Glutamatergic neuron (in vitro differentiated cells): Measurements from ENCODE around the gene MRFAP1. TPM values are rescaled to one million over a fixed set of nuclear protein-coding genes. Genes with fewer than 3 reads are reported as not detected.

ENCODE experiments used
- DNase-seq: peaks from one replicate; pipeline ENCODE4 v3.0.0; 2022
- H3K27ac Mint-ChIP-seq: one replicate; pipeline ENCODE4 v1.8.0; 2020; ENCODE audit warnings: mild to moderate bottlenecking, mixed read lengths, inconsistent platforms; ENCODE audit not compliant: unreplicated experiment
- H3K27me3 Mint-ChIP-seq: one replicate; pipeline ENCODE4 v1.8.0; 2020; ENCODE audit warnings: mild to moderate bottlenecking, moderate library complexity, mixed read lengths, inconsistent platforms; ENCODE audit not compliant: unreplicated experiment
- H3K36me3 Mint-ChIP-seq: one replicate; pipeline ENCODE4 v1.8.0; 2020; ENCODE audit warnings: mild to moderate bottlenecking, mixed read lengths, inconsistent platforms; ENCODE audit not compliant: unreplicated experiment
- H3K4me1 Mint-ChIP-seq: one replicate; pipeline ENCODE4 v1.8.0; 2020; ENCODE audit warnings: mild to moderate bottlenecking, low read depth, mixed read lengths, inconsistent platforms; ENCODE audit not compliant: unreplicated experiment
- H3K4me3 Mint-ChIP-seq: one replicate; pipeline ENCODE4 v1.8.0; 2020; ENCODE audit warnings: mild to moderate bottlenecking, mixed read lengths, inconsistent platforms; ENCODE audit not compliant: unreplicated experiment
- H3K9me3 Mint-ChIP-seq: one replicate; pipeline ENCODE4 v1.8.0; 2020; ENCODE audit warnings: mild to moderate bottlenecking, moderate library complexity, mixed read lengths, inconsistent platforms; ENCODE audit not compliant: unreplicated experiment
- total RNA-seq: library from RNA; stranded (reverse); fragmentation: NEBNext Ultra II Directional; extraction: Animal tissue kit (Norgen Biotek cat#: 25700); gene quantifications from one replicate; pipeline ENCODE4 v1.2.1, GENCODE V29; 2021; ENCODE audit not compliant: unreplicated experiment
- TF ChIP-seq, protein P1 (sequence below): fragments of 200-600 bp; sonication (generic); IDR thresholded peaks from one replicate; pipeline ENCODE4 v1.5.0; 2021; ENCODE audit not compliant: partially characterized antibody, unreplicated experiment

The MRFAP1 gene
- total RNA-seq, 1 donor from 2014 or later, result 226 TPM

DNA sequence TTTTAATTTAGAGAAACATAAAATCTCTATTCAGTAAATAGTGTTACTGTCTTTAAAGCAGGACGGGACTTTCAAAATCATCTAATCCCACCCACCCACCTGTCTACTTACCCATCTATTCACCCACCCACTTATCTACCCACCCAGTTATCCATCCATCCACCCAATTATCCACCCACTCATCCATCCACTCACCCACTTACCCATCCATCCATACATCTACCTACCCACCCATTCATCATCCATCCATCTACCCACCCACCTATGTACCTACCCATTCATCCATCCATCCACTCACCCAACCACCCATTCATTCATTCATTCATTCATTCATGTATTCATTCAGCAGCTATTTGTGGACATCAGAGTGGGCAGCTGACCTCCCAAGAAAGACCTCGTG, 34.9 kb upstream of the MRFAP1 start:
- Mint-ChIP-seq H3K4me3 (no peak overlapping the region), H3K4me1 (no peaks in the 10 kb centered on the region), H3K27ac (no peak overlapping the region), H3K27me3 (peaks cover 5% of the 10 kb centered on the region), H3K9me3 (peaks cover 5% of the 10 kb centered on the region), H3K36me3 (peaks cover 26% of the 10 kb centered on the region)
- TF ChIP-seq, protein P1, sequence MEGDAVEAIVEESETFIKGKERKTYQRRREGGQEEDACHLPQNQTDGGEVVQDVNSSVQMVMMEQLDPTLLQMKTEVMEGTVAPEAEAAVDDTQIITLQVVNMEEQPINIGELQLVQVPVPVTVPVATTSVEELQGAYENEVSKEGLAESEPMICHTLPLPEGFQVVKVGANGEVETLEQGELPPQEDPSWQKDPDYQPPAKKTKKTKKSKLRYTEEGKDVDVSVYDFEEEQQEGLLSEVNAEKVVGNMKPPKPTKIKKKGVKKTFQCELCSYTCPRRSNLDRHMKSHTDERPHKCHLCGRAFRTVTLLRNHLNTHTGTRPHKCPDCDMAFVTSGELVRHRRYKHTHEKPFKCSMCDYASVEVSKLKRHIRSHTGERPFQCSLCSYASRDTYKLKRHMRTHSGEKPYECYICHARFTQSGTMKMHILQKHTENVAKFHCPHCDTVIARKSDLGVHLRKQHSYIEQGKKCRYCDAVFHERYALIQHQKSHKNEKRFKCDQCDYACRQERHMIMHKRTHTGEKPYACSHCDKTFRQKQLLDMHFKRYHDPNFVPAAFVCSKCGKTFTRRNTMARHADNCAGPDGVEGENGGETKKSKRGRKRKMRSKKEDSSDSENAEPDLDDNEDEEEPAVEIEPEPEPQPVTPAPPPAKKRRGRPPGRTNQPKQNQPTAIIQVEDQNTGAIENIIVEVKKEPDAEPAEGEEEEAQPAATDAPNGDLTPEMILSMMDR, result no peak
- no peak for DNase-seq

DNA sequence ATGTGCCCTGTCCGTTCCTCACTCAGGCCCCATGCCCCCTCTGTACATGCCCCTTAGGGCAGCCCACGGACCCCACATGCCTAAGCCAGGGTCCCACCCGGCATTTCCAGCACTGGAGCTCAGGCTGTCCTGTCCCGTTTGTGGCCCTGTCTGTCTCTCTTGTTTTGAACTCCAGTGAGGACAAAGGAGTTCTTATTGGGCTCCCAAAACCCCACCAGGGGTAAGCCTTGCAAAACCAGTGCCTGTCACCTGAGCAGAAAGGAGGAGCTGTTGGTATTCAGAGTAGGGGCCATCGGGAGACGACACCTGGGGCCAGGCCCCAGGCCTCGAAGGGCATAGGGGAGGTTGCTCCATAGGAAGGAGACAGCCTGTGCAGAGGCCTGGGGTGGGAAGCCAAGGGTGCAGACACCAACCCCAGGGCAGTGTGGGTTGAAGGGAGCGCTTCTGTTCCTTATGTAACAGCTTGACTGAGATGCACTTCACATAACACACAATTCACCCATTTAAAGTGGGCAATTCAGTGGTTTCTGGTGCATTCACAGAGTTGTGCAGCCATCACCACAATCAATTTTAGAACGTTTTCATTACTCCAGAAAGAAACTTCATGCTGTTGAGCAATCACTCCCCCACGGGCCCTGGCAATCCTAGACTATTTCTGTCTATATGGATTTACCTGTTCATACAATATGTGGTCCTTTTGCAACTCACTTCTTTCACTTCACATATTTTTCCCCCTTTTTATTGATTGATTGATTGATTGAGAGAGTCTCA, 33.8 kb upstream of the MRFAP1 start:
- Mint-ChIP-seq H3K9me3 (peaks cover 5% of the 10 kb centered on the region), H3K27me3 (peaks cover 5% of the 10 kb centered on the region), H3K27ac (no peak overlapping the region), H3K36me3 (peaks cover 30% of the 10 kb centered on the region), H3K4me1 (no peaks in the 10 kb centered on the region), H3K4me3 (no peak overlapping the region)
- DNase-seq, result no peak
- TF ChIP-seq, protein P1, result no peak

GRCh38 chr4:6607368-6608055, 33.0 kb upstream of the MRFAP1 start:
- no peak overlapping the region for H3K27ac Mint-ChIP-seq
- TF ChIP-seq, protein P1, result no peak
- H3K36me3 Mint-ChIP-seq, result peaks cover 34% of the 10 kb centered on the region
- peaks cover 7% of the 10 kb centered on the region for H3K27me3 Mint-ChIP-seq
- no peak overlapping the region for H3K4me3 Mint-ChIP-seq
- no peak for DNase-seq
- peaks cover 7% of the 10 kb centered on the region for H3K9me3 Mint-ChIP-seq
- H3K4me1 Mint-ChIP-seq, result no peaks in the 10 kb centered on the region

DNA sequence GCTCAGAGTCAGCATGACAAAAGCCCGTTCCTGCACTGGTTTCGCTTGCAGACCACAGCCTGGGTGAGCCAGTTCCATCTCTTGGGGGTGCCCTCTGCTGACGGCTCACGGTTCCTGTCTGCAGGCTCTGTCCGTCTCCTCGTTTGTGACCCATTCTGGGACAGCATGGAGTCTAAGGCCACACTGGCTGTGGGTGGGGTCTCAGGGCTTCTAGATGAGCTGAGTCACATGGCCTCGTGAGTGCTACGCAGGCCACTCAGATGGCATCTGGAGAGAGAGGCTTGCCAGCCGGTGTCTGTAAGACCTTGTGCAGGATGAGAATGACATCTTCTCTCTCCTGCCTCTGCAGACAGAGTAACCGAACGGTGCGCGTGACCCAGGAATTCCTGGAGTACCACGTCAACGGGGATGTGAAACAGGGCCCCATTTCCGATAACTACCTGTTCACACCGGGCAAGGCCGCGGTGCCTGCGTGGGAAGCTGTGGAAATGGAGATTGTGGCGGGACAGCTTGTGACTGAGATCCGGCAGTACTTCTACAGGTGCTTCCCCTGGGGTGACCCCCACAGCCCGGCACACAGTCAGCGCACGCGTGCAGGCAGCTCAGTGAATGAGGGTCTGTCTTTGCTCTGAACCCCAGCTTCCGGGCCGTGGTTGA, 31.6 kb upstream of the MRFAP1 start:
- Mint-ChIP-seq H3K4me3 (no peak overlapping the region), H3K9me3 (peaks cover 7% of the 10 kb centered on the region), H3K27me3 (peaks cover 11% of the 10 kb centered on the region), H3K27ac (no peak overlapping the region), H3K4me1 (no peaks in the 10 kb centered on the region), H3K36me3 (peaks cover 34% of the 10 kb centered on the region)
- TF ChIP-seq, protein P1, result no peak
- peak; percentile 44 for DNase-seq
